HG03064 (cell line): ENCODE measurements around the gene CLIC5.

Source experiments
- ATAC-seq: cut with Tn5 transposase; IDR thresholded peaks from one replicate; pipeline ENCODE4 v1.9.1; 2021; ENCODE audit warnings: low read depth; ENCODE audit not compliant: unreplicated experiment

CLIC5 gene

DNA sequence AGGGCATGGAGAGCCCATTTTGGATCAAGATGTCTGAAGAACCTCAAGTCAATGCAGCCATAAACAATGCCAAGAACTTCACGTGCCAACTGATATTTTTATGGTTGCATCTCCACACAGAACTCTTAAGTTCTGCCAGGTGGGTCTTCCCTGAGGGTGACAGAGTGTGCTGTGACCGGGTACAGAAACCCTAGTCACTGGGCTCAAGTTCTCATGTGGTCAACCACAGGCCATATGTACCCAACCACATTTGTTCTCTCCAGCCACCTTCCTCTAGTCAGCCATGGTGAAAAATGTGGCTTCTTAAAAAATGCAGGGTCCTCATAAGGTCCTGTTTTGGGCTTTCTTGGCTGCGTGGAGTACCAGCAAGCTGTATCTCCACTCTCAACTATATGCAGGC is 48.9 kb downstream of the CLIC5 start:
- no peak for ATAC-seq

GRCh38 chr6:45966340-45966739 is 49.3 kb downstream of the CLIC5 start:
- ATAC-seq: no peak

DNA sequence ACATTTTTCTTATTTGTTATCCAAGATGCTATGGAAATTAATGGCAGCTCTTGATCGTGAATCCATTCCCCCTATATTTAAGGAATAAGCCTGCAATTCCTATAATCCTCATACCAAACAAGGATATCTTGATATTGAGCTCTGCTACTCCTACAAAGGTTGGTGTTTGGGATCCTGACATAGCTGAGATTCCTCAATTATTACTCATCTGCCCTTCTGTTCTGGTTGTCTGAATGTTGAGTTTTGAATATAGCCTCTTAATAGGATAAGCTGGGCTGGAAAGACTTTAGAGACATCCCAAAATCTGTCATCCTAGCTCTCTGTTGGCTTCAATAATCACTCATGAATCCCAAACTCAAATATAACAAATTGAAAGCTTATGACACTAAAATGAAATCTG is 49.9 kb downstream of the CLIC5 start:
- no peak for ATAC-seq

DNA sequence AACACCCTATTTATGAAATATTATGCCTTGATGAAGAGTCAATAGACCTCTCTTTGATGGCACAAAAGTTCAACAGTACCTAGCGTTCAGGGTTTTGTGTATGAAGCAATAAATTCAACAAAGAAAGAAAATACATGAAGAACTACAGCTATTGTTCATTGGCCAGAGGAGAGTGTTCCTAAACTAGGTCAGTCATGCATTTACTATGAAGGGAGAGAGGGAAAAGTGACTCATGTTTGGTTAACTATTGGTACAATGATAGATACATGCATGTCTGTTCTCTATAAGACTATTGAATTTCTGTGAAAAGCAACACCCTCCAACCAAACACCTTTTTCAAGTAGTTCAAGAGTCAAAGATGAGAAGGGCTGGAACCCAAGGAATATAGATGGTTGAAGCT is 50.7 kb downstream of the CLIC5 start:
- ATAC-seq: no peak

DNA sequence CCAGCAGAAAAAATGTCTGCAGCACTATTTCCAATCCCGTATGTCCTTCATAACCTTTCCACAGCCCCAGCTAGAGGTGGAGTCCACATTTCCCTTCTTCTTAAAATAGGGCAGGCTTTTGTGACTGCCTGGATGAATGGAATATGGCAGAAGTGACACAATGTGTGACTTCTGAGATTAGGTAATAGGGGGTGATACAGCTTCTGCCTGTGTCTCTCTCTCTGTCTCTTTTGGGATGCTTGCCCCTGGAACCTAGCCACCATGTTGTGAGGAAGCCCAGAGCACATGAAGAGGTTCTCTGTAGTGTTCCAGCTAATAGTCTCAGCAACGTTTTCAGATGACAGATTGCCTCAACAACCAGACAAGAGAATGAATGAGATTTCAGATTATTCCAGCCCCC is 51.4 kb downstream of the CLIC5 start:
- ATAC-seq: no peak

- ATAC-seq: no peak
These were observed 51.8 kb downstream of the CLIC5 start for GRCh38 chr6:45963896-45964295.

- no peak for ATAC-seq
These were observed 54.5 kb downstream of the CLIC5 start for GRCh38 chr6:45961125-45961524.

DNA sequence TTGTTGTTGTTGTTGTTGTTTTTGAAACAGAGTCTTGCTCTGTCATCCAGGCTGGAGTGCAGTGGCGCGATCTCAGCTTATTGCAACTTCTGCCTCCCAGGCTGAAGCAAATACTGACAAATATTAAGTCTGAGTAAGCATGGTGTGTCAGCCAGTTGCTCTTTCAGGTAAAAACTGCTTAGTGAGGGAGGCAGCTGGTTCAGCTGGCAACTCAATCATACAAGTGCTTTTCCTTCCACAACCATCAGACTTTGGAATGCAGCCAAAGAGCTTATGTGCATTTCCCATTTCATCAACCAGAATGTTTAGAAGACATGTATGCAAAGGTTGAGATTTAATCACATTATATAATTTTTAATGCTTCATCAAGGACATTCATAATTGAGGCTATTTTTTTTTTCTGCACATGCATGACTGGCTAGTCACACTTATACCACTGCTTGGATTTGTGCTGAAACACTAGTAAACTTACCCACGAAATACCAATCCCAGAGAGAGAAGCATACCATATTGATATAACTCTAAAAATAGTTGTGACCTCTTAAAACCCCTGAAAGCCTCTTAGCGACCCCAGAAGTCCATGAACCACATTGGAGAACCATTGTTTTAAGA is 56.0 kb downstream of the CLIC5 start:
- ATAC-seq: no peak

DNA sequence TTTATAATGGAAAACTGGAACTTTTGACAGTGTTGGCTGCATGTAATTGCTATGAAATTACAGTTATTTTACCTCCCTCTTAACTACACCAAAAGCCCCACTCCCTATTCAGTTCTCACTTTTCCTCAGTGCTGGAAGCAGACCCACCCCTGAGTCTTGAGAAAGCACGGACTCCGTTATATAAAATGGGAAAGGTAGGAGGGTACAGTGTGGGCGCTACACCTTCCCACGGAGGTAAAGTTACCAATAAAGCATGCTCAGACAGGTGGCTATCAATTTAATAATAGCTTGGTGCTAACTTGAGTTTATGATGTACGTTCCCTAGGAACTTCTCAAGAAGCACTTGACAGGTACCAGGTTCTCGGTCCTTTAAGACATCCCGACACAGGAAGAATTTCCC is 59.0 kb downstream of the CLIC5 start:
- ATAC-seq: no peak

DNA sequence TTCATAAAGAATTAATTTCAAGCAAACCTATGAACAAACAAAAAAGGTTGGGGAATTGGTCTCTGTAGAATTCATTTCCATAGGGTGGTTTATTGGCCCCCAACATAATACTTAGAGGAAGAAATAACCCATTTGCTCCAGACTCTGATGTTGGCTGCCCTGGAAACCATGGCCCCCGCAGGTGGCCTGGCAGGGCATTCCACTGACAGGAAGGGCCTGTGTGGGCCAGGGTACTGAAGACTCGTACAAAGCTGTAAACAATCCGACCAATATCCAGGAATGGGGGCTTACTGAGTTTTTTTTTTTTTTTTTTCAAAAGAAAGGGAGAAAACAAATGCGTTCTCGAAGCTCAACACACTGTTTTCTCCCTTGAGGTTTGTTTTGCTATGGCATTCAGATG is 59.5 kb downstream of the CLIC5 start:
- ATAC-seq: no peak

DNA sequence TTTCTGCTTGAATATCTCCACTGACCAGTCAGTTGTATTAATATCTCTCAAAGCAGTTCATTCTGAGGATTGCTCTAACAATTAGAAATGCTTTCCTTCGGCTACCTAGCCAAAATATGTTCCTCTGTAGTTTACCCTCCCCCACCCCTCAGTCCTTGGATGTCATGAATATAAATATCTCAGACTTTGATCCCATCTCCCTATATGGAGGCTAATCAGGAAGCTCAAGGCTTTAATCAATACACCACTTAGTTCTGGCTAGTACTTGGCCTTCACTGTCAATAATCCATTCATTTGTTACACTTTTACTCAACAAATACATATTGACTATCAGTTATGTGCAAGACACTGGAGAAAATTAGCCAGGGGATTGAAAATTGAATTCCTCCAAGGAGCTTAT is 60.1 kb downstream of the CLIC5 start:
- no peak for ATAC-seq

- ATAC-seq: no peak
These were observed 63.1 kb downstream of the CLIC5 start for GRCh38 chr6:45952546-45952945.

GRCh38 chr6:45952168-45952529 is 63.5 kb downstream of the CLIC5 start:
- ATAC-seq: no peak

GRCh38 chr6:45951321-45952167 is 64.1 kb downstream of the CLIC5 start:
- ATAC-seq: no peak

DNA sequence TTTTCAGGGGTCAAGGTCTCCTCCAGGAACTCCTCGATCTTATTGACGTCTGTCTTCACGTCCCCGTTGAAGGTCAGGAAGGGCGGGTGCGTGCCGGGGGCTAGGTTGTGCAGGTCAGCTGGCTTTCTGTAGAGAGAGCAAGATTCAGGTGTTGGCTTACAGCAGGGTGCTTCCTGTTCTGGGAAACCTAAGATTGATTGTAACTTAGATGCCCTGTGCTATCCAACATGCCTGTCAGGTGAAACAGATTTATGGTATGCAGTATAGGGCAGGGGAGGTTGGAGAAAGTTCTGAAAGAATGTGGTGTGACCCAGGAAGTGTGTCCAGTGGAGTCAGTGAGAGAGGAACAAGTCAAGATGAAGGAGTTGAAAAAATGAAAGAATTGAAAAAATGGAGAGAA is 66.4 kb downstream of the CLIC5 start:
- no peak for ATAC-seq

DNA sequence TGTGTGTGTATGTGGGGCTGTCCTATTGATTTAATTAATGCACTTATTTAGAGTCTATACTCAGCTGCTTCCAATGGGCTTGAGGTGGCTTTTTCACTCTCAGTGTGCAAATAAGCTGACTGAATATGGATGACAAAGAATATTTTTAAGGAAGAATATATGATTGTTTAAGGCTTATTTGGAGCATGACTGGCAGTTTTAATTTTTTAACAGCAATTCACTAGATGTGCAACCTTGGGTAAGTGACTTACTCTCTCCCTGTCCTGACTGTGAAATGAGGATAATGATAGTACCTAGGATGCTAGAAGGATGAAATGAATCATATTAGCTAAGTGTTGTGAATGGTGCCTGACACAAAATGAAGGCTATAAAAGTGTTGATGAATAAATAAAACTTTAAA is 67.9 kb downstream of the CLIC5 start:
- ATAC-seq: no peak

DNA sequence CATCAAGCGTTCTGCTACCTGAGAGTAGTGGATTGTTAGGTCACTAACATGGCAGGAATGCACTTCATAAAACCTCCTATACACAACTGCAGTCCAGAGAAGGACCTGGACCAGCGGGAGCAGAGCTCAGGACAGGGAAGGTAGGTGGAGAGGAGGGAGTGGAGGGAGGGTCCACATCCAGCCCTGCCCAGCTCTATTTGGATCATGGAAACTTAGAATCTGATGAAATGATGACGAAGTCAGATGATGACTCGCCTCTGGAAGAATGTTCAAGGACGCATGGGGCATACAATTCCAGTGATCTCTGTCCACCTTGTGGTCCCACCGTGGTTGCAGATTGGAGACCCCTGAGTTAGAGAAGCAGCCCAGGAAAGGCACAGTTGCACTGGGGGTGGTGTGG is 68.8 kb downstream of the CLIC5 start:
- no peak for ATAC-seq

GRCh38 chr6:45946352-45946751 is 69.3 kb downstream of the CLIC5 start:
- ATAC-seq: no peak

GRCh38 chr6:45942953-45943352 is 72.7 kb downstream of the CLIC5 start:
- no peak for ATAC-seq

- no peak for ATAC-seq
These were observed 81.8 kb downstream of the CLIC5 start for GRCh38 chr6:45933855-45934254.

- no peak for ATAC-seq
These were observed 84.4 kb downstream of the CLIC5 start for GRCh38 chr6:45931232-45931631.

GRCh38 chr6:45930420-45931040 is 85.1 kb downstream of the CLIC5 start:
- ATAC-seq: no peak
